ENCODE results near the gene ABCC9.

- TF ChIP-seq CTCF (IDR thresholded peaks at IDR 0.05; ENCODE audit: low read depth, low read length) = no peak
- TF ChIP-seq, protein P1, sequence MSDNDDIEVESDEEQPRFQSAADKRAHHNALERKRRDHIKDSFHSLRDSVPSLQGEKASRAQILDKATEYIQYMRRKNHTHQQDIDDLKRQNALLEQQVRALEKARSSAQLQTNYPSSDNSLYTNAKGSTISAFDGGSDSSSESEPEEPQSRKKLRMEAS (IDR thresholded peaks at IDR 0.05; ENCODE audit: low read depth, low read length) = no peak
- TF ChIP-seq POLR2A (IDR thresholded peaks at IDR 0.05; ENCODE audit: extremely low read depth, insufficient read length) = no peak
- no peak for TF ChIP-seq MYC (IDR thresholded peaks at IDR 0.05; ENCODE audit: low read depth, low read length)
These were observed 126.9 kb downstream of the ABCC9 start for GRCh38 chr12:21814327-21814726.

Measured in NB4 (cell line).